ENCODE results near the gene SCPEP1.

DNA sequence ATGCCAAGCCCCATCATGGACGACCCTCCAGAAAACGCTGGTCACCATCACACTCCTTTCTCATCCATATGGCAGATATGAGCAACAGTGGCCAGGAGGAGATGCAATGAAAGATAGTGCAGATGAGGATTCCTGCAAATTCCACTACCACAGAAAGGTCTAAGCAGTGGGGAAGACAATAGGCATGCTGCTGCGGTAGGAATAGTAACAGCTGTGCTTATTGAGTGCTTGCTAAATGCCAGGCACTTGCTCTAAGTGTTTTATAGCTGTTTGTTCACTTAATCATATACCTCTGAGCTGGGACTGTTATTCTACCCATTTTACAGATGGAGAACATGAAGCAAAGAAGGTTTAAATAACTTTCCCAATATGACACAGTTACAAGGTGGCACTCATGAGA lies 60.6 kb downstream of the SCPEP1 start:
- TF ChIP-seq, protein P1, sequence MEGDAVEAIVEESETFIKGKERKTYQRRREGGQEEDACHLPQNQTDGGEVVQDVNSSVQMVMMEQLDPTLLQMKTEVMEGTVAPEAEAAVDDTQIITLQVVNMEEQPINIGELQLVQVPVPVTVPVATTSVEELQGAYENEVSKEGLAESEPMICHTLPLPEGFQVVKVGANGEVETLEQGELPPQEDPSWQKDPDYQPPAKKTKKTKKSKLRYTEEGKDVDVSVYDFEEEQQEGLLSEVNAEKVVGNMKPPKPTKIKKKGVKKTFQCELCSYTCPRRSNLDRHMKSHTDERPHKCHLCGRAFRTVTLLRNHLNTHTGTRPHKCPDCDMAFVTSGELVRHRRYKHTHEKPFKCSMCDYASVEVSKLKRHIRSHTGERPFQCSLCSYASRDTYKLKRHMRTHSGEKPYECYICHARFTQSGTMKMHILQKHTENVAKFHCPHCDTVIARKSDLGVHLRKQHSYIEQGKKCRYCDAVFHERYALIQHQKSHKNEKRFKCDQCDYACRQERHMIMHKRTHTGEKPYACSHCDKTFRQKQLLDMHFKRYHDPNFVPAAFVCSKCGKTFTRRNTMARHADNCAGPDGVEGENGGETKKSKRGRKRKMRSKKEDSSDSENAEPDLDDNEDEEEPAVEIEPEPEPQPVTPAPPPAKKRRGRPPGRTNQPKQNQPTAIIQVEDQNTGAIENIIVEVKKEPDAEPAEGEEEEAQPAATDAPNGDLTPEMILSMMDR (IDR thresholded peaks at IDR 0.05): no peak
- no peak for TF ChIP-seq POLR2A (IDR thresholded peaks at IDR 0.05)
